ENCODE measurements around the gene IL3RA.

- no peak for TF ChIP-seq GATA3 (IDR thresholded peaks at IDR 0.05; ENCODE audit: low read depth, low read length)
- TF ChIP-seq GATA2 (IDR thresholded peaks at IDR 0.05; ENCODE audit: low read depth, low read length): no peak
Measured at GRCh38 chrX:1325515-1326116, 11.0 kb upstream of the IL3RA start.
